Body of pancreas (tissue), 4 donors: ENCODE results near the gene PIGP.

Experiments
- POLR2A ChIP-seq, 3 donors: fragments of 450-650 bp; IDR thresholded peaks; one replicate each; pipeline ENCODE4 v1.6.1; 2016; ENCODE audit warnings: antibody characterized with exemption in 3 of 3, mild to moderate bottlenecking in 2 of 3
- TF ChIP-seq, protein P1 (sequence below), 7 experiments: fragments of 450-650 bp in 4 of 7; fragments of 200-600 bp in 3 of 7; sonication (generic) in 3 of 7; IDR thresholded peaks; one replicate each; pipeline ENCODE4 v1.5.1; 2016 to 2019; ENCODE audit warnings: antibody characterized with exemption in 7 of 7

DNA sequence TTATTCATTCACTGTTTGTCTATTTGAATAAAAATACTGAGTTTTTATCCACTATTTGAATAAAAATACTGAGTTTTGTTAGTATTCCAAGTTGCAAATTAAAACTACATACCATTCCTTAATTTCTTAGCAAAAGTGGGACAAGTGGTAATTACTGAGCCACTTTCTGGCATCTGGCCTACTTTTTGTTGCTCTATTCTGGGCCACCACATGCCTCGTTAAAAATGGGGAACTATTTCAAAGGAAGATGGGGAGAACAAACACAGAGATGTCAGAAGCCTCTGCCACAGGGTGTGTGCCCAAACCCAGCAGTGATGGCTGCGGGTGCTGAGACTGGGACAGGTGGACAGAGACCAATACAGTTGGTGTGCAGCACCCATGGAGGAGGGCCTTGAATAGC is 14.6 kb downstream of the PIGP start:
- no peak for TF ChIP-seq POLR2A (IDR thresholded peaks at IDR 0.05)
- TF ChIP-seq, protein P1, sequence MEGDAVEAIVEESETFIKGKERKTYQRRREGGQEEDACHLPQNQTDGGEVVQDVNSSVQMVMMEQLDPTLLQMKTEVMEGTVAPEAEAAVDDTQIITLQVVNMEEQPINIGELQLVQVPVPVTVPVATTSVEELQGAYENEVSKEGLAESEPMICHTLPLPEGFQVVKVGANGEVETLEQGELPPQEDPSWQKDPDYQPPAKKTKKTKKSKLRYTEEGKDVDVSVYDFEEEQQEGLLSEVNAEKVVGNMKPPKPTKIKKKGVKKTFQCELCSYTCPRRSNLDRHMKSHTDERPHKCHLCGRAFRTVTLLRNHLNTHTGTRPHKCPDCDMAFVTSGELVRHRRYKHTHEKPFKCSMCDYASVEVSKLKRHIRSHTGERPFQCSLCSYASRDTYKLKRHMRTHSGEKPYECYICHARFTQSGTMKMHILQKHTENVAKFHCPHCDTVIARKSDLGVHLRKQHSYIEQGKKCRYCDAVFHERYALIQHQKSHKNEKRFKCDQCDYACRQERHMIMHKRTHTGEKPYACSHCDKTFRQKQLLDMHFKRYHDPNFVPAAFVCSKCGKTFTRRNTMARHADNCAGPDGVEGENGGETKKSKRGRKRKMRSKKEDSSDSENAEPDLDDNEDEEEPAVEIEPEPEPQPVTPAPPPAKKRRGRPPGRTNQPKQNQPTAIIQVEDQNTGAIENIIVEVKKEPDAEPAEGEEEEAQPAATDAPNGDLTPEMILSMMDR (IDR thresholded peaks at IDR 0.05) = no peak
